ENCODE measurements around the gene C1QTNF4.
"Not testable (repeated sequence)": the region's sequence is repeated elsewhere in the genome, so short reads cannot be mapped to it uniquely, and the experiment has no call there.

Gene C1QTNF4

GRCh38 chr11:47636331-47636730, 42.1 kb upstream of the C1QTNF4 start:
- not testable (repeated sequence) for H3K9ac ChIP-seq (ENCODE audit: low read length)
- peaks cover 18% of the 10 kb centered on the region for H3K79me2 ChIP-seq (ENCODE audit: insufficient read depth, low read length)
- H3K36me3 ChIP-seq (ENCODE audit: insufficient read depth, low read length) = peaks cover 72% of the 10 kb centered on the region

GRCh38 chr11:47631473-47631872, 37.3 kb upstream of the C1QTNF4 start:
- Histone ChIP-seq H3K79me2 (ENCODE audit: insufficient read depth, low read length) (no peaks in the 10 kb centered on the region), H2AFZ (ENCODE audit: low read length) (no peak overlapping the region), H3K4me3 (ENCODE audit: low read depth, low read length, poor library complexity, severe bottlenecking) (no peak overlapping the region), H3K36me3 (ENCODE audit: insufficient read depth, low read length) (peaks cover 89% of the 10 kb centered on the region), H3K27me3 (ENCODE audit: insufficient read depth, low read length) (no peaks in the 10 kb centered on the region), H4K20me1 (ENCODE audit: insufficient read depth, low read length) (no peaks in the 10 kb centered on the region), H3K4me1 (ENCODE audit: insufficient read depth, low read length, severe bottlenecking) (no peaks in the 10 kb centered on the region), H3K9ac (ENCODE audit: low read length) (no peak overlapping the region), H3K27ac (ENCODE audit: low read depth, low read length, poor library complexity, severe bottlenecking) (no peak overlapping the region), H3K9me3 (ENCODE audit: low read length) (no peaks in the 10 kb centered on the region), H3K4me2 (ENCODE audit: low read length) (no peak overlapping the region), H3F3A (ENCODE audit: insufficient read depth, low read length) (no peaks in the 10 kb centered on the region), H3K9me2 (ENCODE audit: low read depth, low read length) (no peaks in the 10 kb centered on the region)
- TF ChIP-seq EZH2 (IDR thresholded peaks at IDR 0.05; ENCODE audit: borderline replicate concordance, low read length) = no peak
- no peak for TF ChIP-seq CTCF (IDR thresholded peaks at IDR 0.05; ENCODE audit: low read length)

More at GRCh38 chr11:47636331-47636730, 42.1 kb upstream of the C1QTNF4 start:
- not testable (repeated sequence) for H3K9me3 ChIP-seq (ENCODE audit: low read length); H3F3A ChIP-seq (ENCODE audit: insufficient read depth, low read length); H4K20me1 ChIP-seq (ENCODE audit: insufficient read depth, low read length); H3K9me2 ChIP-seq (ENCODE audit: low read depth, low read length); H3K4me3 ChIP-seq (ENCODE audit: low read depth, low read length, poor library complexity, severe bottlenecking); H3K4me2 ChIP-seq (ENCODE audit: low read length); H3K27ac ChIP-seq (ENCODE audit: low read depth, low read length, poor library complexity, severe bottlenecking); H2AFZ ChIP-seq (ENCODE audit: low read length); H3K27me3 ChIP-seq (ENCODE audit: insufficient read depth, low read length)
- peaks cover 10% of the 10 kb centered on the region for H3K4me1 ChIP-seq (ENCODE audit: insufficient read depth, low read length, severe bottlenecking)

- Histone ChIP-seq H3K36me3 (ENCODE audit: insufficient read depth, low read length) (peaks cover 91% of the 10 kb centered on the region), H3F3A (ENCODE audit: insufficient read depth, low read length) (no peaks in the 10 kb centered on the region), H3K9me3 (ENCODE audit: low read length) (no peaks in the 10 kb centered on the region), H3K4me2 (ENCODE audit: low read length) (no peak overlapping the region), H3K4me3 (ENCODE audit: low read depth, low read length, poor library complexity, severe bottlenecking) (no peak overlapping the region), H3K27me3 (ENCODE audit: insufficient read depth, low read length) (no peaks in the 10 kb centered on the region), H3K9me2 (ENCODE audit: low read depth, low read length) (no peaks in the 10 kb centered on the region), H3K4me1 (ENCODE audit: insufficient read depth, low read length, severe bottlenecking) (no peaks in the 10 kb centered on the region), H3K79me2 (ENCODE audit: insufficient read depth, low read length) (no peaks in the 10 kb centered on the region), H4K20me1 (ENCODE audit: insufficient read depth, low read length) (no peaks in the 10 kb centered on the region), H3K27ac (ENCODE audit: low read depth, low read length, poor library complexity, severe bottlenecking) (no peak overlapping the region), H2AFZ (ENCODE audit: low read length) (no peak overlapping the region), H3K9ac (ENCODE audit: low read length) (no peak overlapping the region)
- no peak for TF ChIP-seq CTCF (IDR thresholded peaks at IDR 0.05; ENCODE audit: low read length)
- no peak for TF ChIP-seq EZH2 (IDR thresholded peaks at IDR 0.05; ENCODE audit: borderline replicate concordance, low read length)
Observed at GRCh38 chr11:47628026-47628425, 33.8 kb upstream of the C1QTNF4 start.

- Histone ChIP-seq H3K4me1 (ENCODE audit: insufficient read depth, low read length, severe bottlenecking) (no peaks in the 10 kb centered on the region), H3F3A (ENCODE audit: insufficient read depth, low read length) (no peaks in the 10 kb centered on the region), H3K79me2 (ENCODE audit: insufficient read depth, low read length) (no peaks in the 10 kb centered on the region), H3K27ac (ENCODE audit: low read depth, low read length, poor library complexity, severe bottlenecking) (no peak overlapping the region), H3K36me3 (ENCODE audit: insufficient read depth, low read length) (peaks cover 92% of the 10 kb centered on the region), H3K9me3 (ENCODE audit: low read length) (no peaks in the 10 kb centered on the region), H4K20me1 (ENCODE audit: insufficient read depth, low read length) (no peaks in the 10 kb centered on the region), H3K9ac (ENCODE audit: low read length) (no peak overlapping the region), H2AFZ (ENCODE audit: low read length) (no peak overlapping the region), H3K4me2 (ENCODE audit: low read length) (no peak overlapping the region), H3K9me2 (ENCODE audit: low read depth, low read length) (no peaks in the 10 kb centered on the region), H3K27me3 (ENCODE audit: insufficient read depth, low read length) (no peaks in the 10 kb centered on the region), H3K4me3 (ENCODE audit: low read depth, low read length, poor library complexity, severe bottlenecking) (no peak overlapping the region)
- TF ChIP-seq EZH2 (IDR thresholded peaks at IDR 0.05; ENCODE audit: borderline replicate concordance, low read length) (no peak), CTCF (IDR thresholded peaks at IDR 0.05; ENCODE audit: low read length) (no peak)
Observed at GRCh38 chr11:47626234-47626633, 32.0 kb upstream of the C1QTNF4 start.
